ENCODE data around the gene EP400.

The EP400 gene

GRCh38 chr12:132114667-132115066 lies 164.9 kb downstream of the EP400 start:
- no peak for DNase-seq

GRCh38 chr12:132115500-132115899 lies 165.8 kb downstream of the EP400 start:
- DNase-seq = no peak

GRCh38 chr12:132116709-132117557 lies 167.2 kb downstream of the EP400 start:
- DNase-seq = no peak

- no peak for DNase-seq
These were observed 167.8 kb downstream of the EP400 start for GRCh38 chr12:132117558-132117875.

- DNase-seq = no peak
These were observed 169.1 kb downstream of the EP400 start for GRCh38 chr12:132118876-132119275.

GRCh38 chr12:132121283-132121682 lies 171.5 kb downstream of the EP400 start:
- no peak for DNase-seq

GRCh38 chr12:132123970-132124765 lies 174.4 kb downstream of the EP400 start:
- DNase-seq = no peak

- no peak for DNase-seq
These were observed 175.2 kb downstream of the EP400 start for GRCh38 chr12:132124766-132125425.

- DNase-seq = no peak
These were observed 176.0 kb downstream of the EP400 start for GRCh38 chr12:132125736-132126135.

GRCh38 chr12:132127041-132127440 lies 177.3 kb downstream of the EP400 start:
- DNase-seq = no peak

GRCh38 chr12:132129007-132129406 lies 179.3 kb downstream of the EP400 start:
- DNase-seq = no peak

- no peak for DNase-seq
These were observed 180.9 kb downstream of the EP400 start for GRCh38 chr12:132130690-132131089.

All from anterior cingulate cortex (tissue), 58 donors.